Measurements from ENCODE around the gene INPP5F.

Gene INPP5F

GRCh38 chr10:119878524-119878923, 152.7 kb downstream of the INPP5F start:
- no peaks in the 10 kb centered on the region for H3K27me3 ChIP-seq (replicated peaks in 2 of 5; ENCODE audit: control insufficient read depth in 4 of 5, insufficient read depth in 5 of 5, low read length in 4 of 5)
- 100% methylated on average over 1 of the region's 2 CpGs for WGBS (ENCODE audit: insufficient coverage)
- no peak overlapping the region for H3K27ac ChIP-seq (ENCODE audit: insufficient read depth in 1 of 2, low read depth in 1 of 2, low read length in 2 of 2, poor library complexity in 1 of 2, severe bottlenecking in 2 of 2)
- DNase-seq, result no peak
- no peak overlapping the region for H3K4me3 ChIP-seq (ENCODE audit: control insufficient read depth in 1 of 7, extremely low read depth in 1 of 7, insufficient read depth in 4 of 7, low read depth in 2 of 7, low read length in 6 of 7)
- CTCF ChIA-PET, result no interaction called here
- no peaks in the 10 kb centered on the region for H3K9me3 ChIP-seq (ENCODE audit: control extremely low read depth in 1 of 5, control insufficient read depth in 4 of 5, insufficient read depth in 2 of 5, low read depth in 1 of 5, low read length in 4 of 5)
- no peaks in the 10 kb centered on the region for H3K36me3 ChIP-seq (ENCODE audit: control insufficient read depth in 4 of 4, insufficient read depth in 4 of 4, low read length in 3 of 4)
- POLR2A ChIA-PET, result no interaction called here
- H3K4me1 ChIP-seq (ENCODE audit: control extremely low read depth in 1 of 4, control insufficient read depth in 4 of 4, insufficient read depth in 4 of 4, low read length in 3 of 4), result peaks cover 4 to 10% (median 8%) of the 10 kb centered on the region in 4 experiments

Measured in common myeloid progenitor, CD34-positive (primary cell).